Tibial nerve (tissue), 4 donors: ENCODE measurements around the gene LRFN4. TPM values are rescaled to one million over a fixed set of nuclear protein-coding genes. Genes with fewer than 3 reads are reported as not detected.

Source experiments
- DNase-seq, 2 donors: peaks; one replicate each; pipeline ENCODE4 v3.0.0-alpha.2; 2019; ENCODE audit warnings: low spot score in 2 of 2
- H3K27ac ChIP-seq, 4 donors: fragments of 200-600 bp; sonication (generic) in 3 of 4; one replicate each; pipeline ENCODE4 v1.5.1; 2017 to 2019; ENCODE audit warnings: mild to moderate bottlenecking in 1 of 4
- H3K27me3 ChIP-seq, 2 donors: fragments of 200-600 bp; sonication (generic) in 1 of 2; one replicate each; pipeline versions ENCODE4 v1.5.1 to v1.6.0; 2017 to 2019
- H3K36me3 ChIP-seq, 3 donors: fragments of 200-600 bp; sonication (generic); one replicate each; pipeline ENCODE4 v1.5.1; 2018 to 2019
- H3K4me1 ChIP-seq, 4 donors: fragments of 200-600 bp; sonication (generic) in 3 of 4; one replicate each; pipeline ENCODE4 v1.5.1; 2017 to 2019
- H3K4me3 ChIP-seq, 4 donors: fragments of 200-600 bp; sonication (generic) in 3 of 4; one replicate each; pipeline ENCODE4 v1.5.1; 2017 to 2019; ENCODE audit warnings: mild to moderate bottlenecking in 1 of 4, moderate library complexity in 1 of 4
- H3K9me3 ChIP-seq, 4 donors: fragments of 200-600 bp; sonication (generic) in 3 of 4; one replicate each; pipeline ENCODE4 v1.5.1; 2017 to 2019
- CTCF ChIP-seq, 5 experiments: fragments of 200-600 bp in 3 of 5; fragments of 450-650 bp in 2 of 5; sonication (generic) in 3 of 5; IDR thresholded peaks; one replicate each; pipeline ENCODE4 v1.5.1; 2016 to 2019; ENCODE audit warnings: antibody characterized with exemption in 5 of 5, mild to moderate bottlenecking in 3 of 5, moderate library complexity in 2 of 5
- EP300 ChIP-seq, 2 donors: sonication (generic); formaldehyde crosslinking; IDR thresholded peaks; one replicate each; pipeline ENCODE4 v1.6.1; 2017; ENCODE audit warnings: antibody characterized with exemption in 2 of 2, mild to moderate bottlenecking in 1 of 2
- POLR2A ChIP-seq, 2 donors: fragments of 450-650 bp; IDR thresholded peaks; one replicate each; pipeline ENCODE4 v1.6.1; 2017; ENCODE audit warnings: antibody characterized with exemption in 2 of 2, mild to moderate bottlenecking in 2 of 2, moderate library complexity in 2 of 2
- WGBS, 2 donors: methylation state at CpG; one replicate each; pipeline ENCODE4 v1.1.5; 2018; 5-methylcytosine and 5-hydroxymethylcytosine counted together
- total RNA-seq, 4 donors: library from RNA; depleted of rRNA; stranded (reverse); fragments of >200 nt; gene quantifications; one replicate each; pipeline ENCODE4 v1.1.0, GENCODE V29; 2016

The LRFN4 gene
- total RNA-seq, 4 donors from 2014 or later = 9.4 to 17.1 (median 14.0) TPM

GRCh38 chr11:66870616-66871520, 14.0 kb downstream of the LRFN4 start:
- Histone ChIP-seq H3K4me3 (no peak overlapping the region), H3K27me3 (no peaks in the 10 kb centered on the region), H3K9me3 (no peaks in the 10 kb centered on the region), H3K27ac (no peak overlapping the region), H3K36me3 (peaks cover 0 to 55% (median 0%) of the 10 kb centered on the region in 3 donors), H3K4me1 (peaks cover 0 to 13% (median 0%) of the 10 kb centered on the region in 4 donors)
- no peak for DNase-seq
- TF ChIP-seq POLR2A (IDR thresholded peaks at IDR 0.05) (no peak), CTCF (IDR thresholded peaks at IDR 0.05) (no peak), EP300 (IDR thresholded peaks at IDR 0.05) (no peak)
- 88 to 92% methylated on average over 32 to 39 of the region's 39 CpGs for WGBS, 2 donors

GRCh38 chr11:66871521-66871901, 14.6 kb downstream of the LRFN4 start:
- no peak overlapping the region for H3K4me3 ChIP-seq
- H3K36me3 ChIP-seq = peaks cover 0 to 49% (median 0%) of the 10 kb centered on the region in 3 donors
- no peak overlapping the region for H3K27ac ChIP-seq
- no peaks in the 10 kb centered on the region for H3K9me3 ChIP-seq
- H3K4me1 ChIP-seq = peaks cover 0 to 10% (median 0%) of the 10 kb centered on the region in 4 donors
- DNase-seq = no peak
- TF ChIP-seq CTCF (IDR thresholded peaks at IDR 0.05) (no peak), POLR2A (IDR thresholded peaks at IDR 0.05) (no peak)
- H3K27me3 ChIP-seq = no peaks in the 10 kb centered on the region
- 91 to 98% methylated on average over 18 of the region's 18 CpGs for WGBS, 2 donors

- Histone ChIP-seq H3K9me3 (no peaks in the 10 kb centered on the region), H3K27ac (no peak overlapping the region), H3K36me3 (peaks cover 0 to 28% (median 0%) of the 10 kb centered on the region in 3 donors), H3K4me3 (no peak overlapping the region), H3K4me1 (peaks cover 0 to 18% (median 6%) of the 10 kb centered on the region in 4 donors), H3K27me3 (no peaks in the 10 kb centered on the region)
- TF ChIP-seq EP300 (IDR thresholded peaks at IDR 0.05) = no peak
- TF ChIP-seq POLR2A (IDR thresholded peaks at IDR 0.05) = no peak
- no peak for TF ChIP-seq CTCF (IDR thresholded peaks at IDR 0.05)
- whole genome bisulfite sequencing, 2 donors = 89 to 90% methylated on average over 6 of the region's 6 CpGs
- DNase-seq = no peak
Observed at GRCh38 chr11:66874232-66874631, 17.4 kb downstream of the LRFN4 start.

- Histone ChIP-seq H3K4me3 (no peak overlapping the region), H3K27me3 (no peaks in the 10 kb centered on the region), H3K9me3 (no peaks in the 10 kb centered on the region), H3K4me1 (peaks cover 0 to 29% (median 11%) of the 10 kb centered on the region in 4 donors), H3K36me3 (peaks cover 0 to 16% (median 0%) of the 10 kb centered on the region in 3 donors), H3K27ac (no peak overlapping the region)
- TF ChIP-seq CTCF (IDR thresholded peaks at IDR 0.05) (no peak), POLR2A (IDR thresholded peaks at IDR 0.05) (no peak), EP300 (IDR thresholded peaks at IDR 0.05) (no peak)
- no peak for DNase-seq
- 76 to 78% methylated on average over 13 of the region's 13 CpGs for WGBS, 2 donors
Observed at GRCh38 chr11:66875378-66875777, 18.5 kb downstream of the LRFN4 start.
